Measurements from ENCODE around the gene SMIM7.
"Not testable (repeated sequence)": the region's sequence is repeated elsewhere in the genome, so short reads cannot be mapped to it uniquely, and the experiment has no call there.

SMIM7 gene

GRCh38 chr19:16657384-16657783 lies 2.6 kb downstream of the SMIM7 start:
- H3K27me3 ChIP-seq (ENCODE audit: insufficient read depth, low read length) = no peaks in the 10 kb centered on the region
- H3K27ac ChIP-seq (ENCODE audit: low read depth, low read length) = no peak overlapping the region
- peaks cover 16% of the 10 kb centered on the region for H3K79me2 ChIP-seq (ENCODE audit: control insufficient read depth, insufficient read depth, low read length, unreplicated experiment)
- no peak overlapping the region for H2AFZ ChIP-seq (ENCODE audit: low read length, unreplicated experiment)
- no peak overlapping the region for H3K4me3 ChIP-seq (ENCODE audit: low read depth, low read length)
- peaks cover 8% of the 10 kb centered on the region; the same call in 1 of the 2 replicates for H3K36me3 ChIP-seq (ENCODE audit: insufficient read depth, low read length)
- peaks cover 5% of the 10 kb centered on the region for H3K4me1 ChIP-seq (ENCODE audit: control insufficient read depth, insufficient read depth, low read length, unreplicated experiment)

GRCh38 chr19:16655727-16656126 lies 4.2 kb downstream of the SMIM7 start:
- Histone ChIP-seq H3K27ac (ENCODE audit: low read depth, low read length) (no peak overlapping the region), H3K4me3 (ENCODE audit: low read depth, low read length) (no peak overlapping the region), H3K27me3 (ENCODE audit: insufficient read depth, low read length) (no peaks in the 10 kb centered on the region), H2AFZ (ENCODE audit: low read length, unreplicated experiment) (no peak overlapping the region), H3K36me3 (ENCODE audit: insufficient read depth, low read length) (peaks cover 9% of the 10 kb centered on the region; the same call in 1 of the 2 replicates), H3K4me1 (ENCODE audit: control insufficient read depth, insufficient read depth, low read length, unreplicated experiment) (peaks cover 5% of the 10 kb centered on the region), H3K79me2 (ENCODE audit: control insufficient read depth, insufficient read depth, low read length, unreplicated experiment) (peaks cover 16% of the 10 kb centered on the region)

GRCh38 chr19:16654627-16655026 lies 5.3 kb downstream of the SMIM7 start:
- H3K79me2 ChIP-seq (ENCODE audit: control insufficient read depth, insufficient read depth, low read length, unreplicated experiment) = peaks cover 16% of the 10 kb centered on the region

GRCh38 chr19:16654140-16654539 lies 5.8 kb downstream of the SMIM7 start:
- no peak overlapping the region for H2AFZ ChIP-seq (ENCODE audit: low read length, unreplicated experiment)
- H3K4me3 ChIP-seq (ENCODE audit: low read depth, low read length) = no peak overlapping the region
- H3K4me1 ChIP-seq (ENCODE audit: control insufficient read depth, insufficient read depth, low read length, unreplicated experiment) = peaks cover 5% of the 10 kb centered on the region
- H3K27ac ChIP-seq (ENCODE audit: low read depth, low read length) = no peak overlapping the region
- peaks cover 11% of the 10 kb centered on the region for H3K79me2 ChIP-seq (ENCODE audit: control insufficient read depth, insufficient read depth, low read length, unreplicated experiment)
- no peaks in the 10 kb centered on the region for H3K27me3 ChIP-seq (ENCODE audit: insufficient read depth, low read length)
- peaks cover 9% of the 10 kb centered on the region; the same call in 1 of the 2 replicates for H3K36me3 ChIP-seq (ENCODE audit: insufficient read depth, low read length)

More at GRCh38 chr19:16654627-16655026, 5.3 kb downstream of the SMIM7 start:
- Histone ChIP-seq H3K4me1 (ENCODE audit: control insufficient read depth, insufficient read depth, low read length, unreplicated experiment) (peaks cover 5% of the 10 kb centered on the region), H3K36me3 (ENCODE audit: insufficient read depth, low read length) (peaks cover 9% of the 10 kb centered on the region; the same call in 1 of the 2 replicates), H3K4me3 (ENCODE audit: low read depth, low read length) (no peak overlapping the region), H3K27ac (ENCODE audit: low read depth, low read length) (no peak overlapping the region), H3K27me3 (ENCODE audit: insufficient read depth, low read length) (no peaks in the 10 kb centered on the region), H2AFZ (ENCODE audit: low read length, unreplicated experiment) (no peak overlapping the region)

- H3K4me1 ChIP-seq (ENCODE audit: control insufficient read depth, insufficient read depth, low read length, unreplicated experiment) = no peaks in the 10 kb centered on the region
- no peaks in the 10 kb centered on the region for H3K27me3 ChIP-seq (ENCODE audit: insufficient read depth, low read length)
- no peak overlapping the region for H2AFZ ChIP-seq (ENCODE audit: low read length, unreplicated experiment)
- peaks cover under 1% of the 10 kb centered on the region for H3K79me2 ChIP-seq (ENCODE audit: control insufficient read depth, insufficient read depth, low read length, unreplicated experiment)
- H3K36me3 ChIP-seq (ENCODE audit: insufficient read depth, low read length) = peaks cover 9% of the 10 kb centered on the region; the same call in 1 of the 2 replicates
- H3K4me3 ChIP-seq (ENCODE audit: low read depth, low read length) = no peak overlapping the region
- H3K27ac ChIP-seq (ENCODE audit: low read depth, low read length) = no peak overlapping the region
Measured at GRCh38 chr19:16652854-16653253, 7.1 kb downstream of the SMIM7 start.

- H3K27ac ChIP-seq (ENCODE audit: low read depth, low read length); H3K27me3 ChIP-seq (ENCODE audit: insufficient read depth, low read length); H3K4me1 ChIP-seq (ENCODE audit: control insufficient read depth, insufficient read depth, low read length, unreplicated experiment); H2AFZ ChIP-seq (ENCODE audit: low read length, unreplicated experiment); H3K36me3 ChIP-seq (ENCODE audit: insufficient read depth, low read length); H3K4me3 ChIP-seq (ENCODE audit: low read depth, low read length); H3K79me2 ChIP-seq (ENCODE audit: control insufficient read depth, insufficient read depth, low read length, unreplicated experiment): not testable (repeated sequence)
Measured at GRCh38 chr19:16651421-16652188, 8.3 kb downstream of the SMIM7 start.

GRCh38 chr19:16650821-16651220 lies 9.1 kb downstream of the SMIM7 start:
- Histone ChIP-seq H3K4me1 (ENCODE audit: control insufficient read depth, insufficient read depth, low read length, unreplicated experiment) (no peaks in the 10 kb centered on the region), H2AFZ (ENCODE audit: low read length, unreplicated experiment) (no peak overlapping the region), H3K79me2 (ENCODE audit: control insufficient read depth, insufficient read depth, low read length, unreplicated experiment) (no peaks in the 10 kb centered on the region), H3K27ac (ENCODE audit: low read depth, low read length) (no peak overlapping the region), H3K27me3 (ENCODE audit: insufficient read depth, low read length) (no peaks in the 10 kb centered on the region), H3K4me3 (ENCODE audit: low read depth, low read length) (no peak overlapping the region), H3K36me3 (ENCODE audit: insufficient read depth, low read length) (peaks cover 9% of the 10 kb centered on the region; the same call in 1 of the 2 replicates)

- H3K4me1 ChIP-seq (ENCODE audit: control insufficient read depth, insufficient read depth, low read length, unreplicated experiment) = no peaks in the 10 kb centered on the region
- no peak overlapping the region for H2AFZ ChIP-seq (ENCODE audit: low read length, unreplicated experiment)
- peaks cover 9% of the 10 kb centered on the region; the same call in 1 of the 2 replicates for H3K36me3 ChIP-seq (ENCODE audit: insufficient read depth, low read length)
- no peaks in the 10 kb centered on the region for H3K79me2 ChIP-seq (ENCODE audit: control insufficient read depth, insufficient read depth, low read length, unreplicated experiment)
- no peak overlapping the region for H3K27ac ChIP-seq (ENCODE audit: low read depth, low read length)
- H3K4me3 ChIP-seq (ENCODE audit: low read depth, low read length) = no peak overlapping the region
- no peaks in the 10 kb centered on the region for H3K27me3 ChIP-seq (ENCODE audit: insufficient read depth, low read length)
Measured at GRCh38 chr19:16649734-16650133, 10.2 kb downstream of the SMIM7 start.

GRCh38 chr19:16645140-16645539 lies 14.8 kb downstream of the SMIM7 start:
- no peak overlapping the region for H3K4me3 ChIP-seq (ENCODE audit: low read depth, low read length)
- no peak overlapping the region for H2AFZ ChIP-seq (ENCODE audit: low read length, unreplicated experiment)
- no peaks in the 10 kb centered on the region for H3K79me2 ChIP-seq (ENCODE audit: control insufficient read depth, insufficient read depth, low read length, unreplicated experiment)
- no peaks in the 10 kb centered on the region for H3K27me3 ChIP-seq (ENCODE audit: insufficient read depth, low read length)
- no peak overlapping the region for H3K27ac ChIP-seq (ENCODE audit: low read depth, low read length)
- no peaks in the 10 kb centered on the region for H3K36me3 ChIP-seq (ENCODE audit: insufficient read depth, low read length)
- H3K4me1 ChIP-seq (ENCODE audit: control insufficient read depth, insufficient read depth, low read length, unreplicated experiment) = no peaks in the 10 kb centered on the region

- H2AFZ ChIP-seq (ENCODE audit: low read length, unreplicated experiment) = no peak overlapping the region
- peaks cover 3% of the 10 kb centered on the region for H3K79me2 ChIP-seq (ENCODE audit: control insufficient read depth, insufficient read depth, low read length, unreplicated experiment)
- no peak overlapping the region for H3K4me3 ChIP-seq (ENCODE audit: low read depth, low read length)
- H3K27ac ChIP-seq (ENCODE audit: low read depth, low read length) = no peak overlapping the region
- H3K36me3 ChIP-seq (ENCODE audit: insufficient read depth, low read length) = no peaks in the 10 kb centered on the region
- no peaks in the 10 kb centered on the region for H3K27me3 ChIP-seq (ENCODE audit: insufficient read depth, low read length)
- no peaks in the 10 kb centered on the region for H3K4me1 ChIP-seq (ENCODE audit: control insufficient read depth, insufficient read depth, low read length, unreplicated experiment)
Measured at GRCh38 chr19:16641695-16642094, 18.2 kb downstream of the SMIM7 start.

- Histone ChIP-seq H3K27me3 (ENCODE audit: insufficient read depth, low read length) (no peaks in the 10 kb centered on the region), H3K27ac (ENCODE audit: low read depth, low read length) (no peak overlapping the region), H3K36me3 (ENCODE audit: insufficient read depth, low read length) (no peaks in the 10 kb centered on the region), H3K4me1 (ENCODE audit: control insufficient read depth, insufficient read depth, low read length, unreplicated experiment) (no peaks in the 10 kb centered on the region), H3K4me3 (ENCODE audit: low read depth, low read length) (no peak overlapping the region), H3K79me2 (ENCODE audit: control insufficient read depth, insufficient read depth, low read length, unreplicated experiment) (peaks cover 3% of the 10 kb centered on the region), H2AFZ (ENCODE audit: low read length, unreplicated experiment) (no peak overlapping the region)
Measured at GRCh38 chr19:16640951-16641350, 19.0 kb downstream of the SMIM7 start.
